Activated CD8-positive, alpha-beta memory T cell treated with anti-CD3 and anti-CD28 coated beads, Interleukin-2, amount 10 ng/mL, durations not matched to agents 7 days and 5 days (primary cell): Measurements from ENCODE around the gene PCSK5. TPM values are rescaled to one million over a fixed set of nuclear protein-coding genes. Genes with fewer than 3 reads are reported as not detected.

Experiments used
- ATAC-seq: fragments of 150-1000 bp; cut with Tn5 transposase; one replicate; pipeline ENCODE4 v1.10.0; 2021; ENCODE audit warnings: moderate library complexity
- CTCF ChIA-PET: fragments of 350-600 bp; sonication (Branson Sonifier 250); formaldehyde crosslinking; loops from one replicate; lab custom pipeline; 2021; ENCODE audit warnings: antibody characterized with exemption; lab: Charles Lee
- DNase-seq: peaks from one replicate; pipeline ENCODE4 v3.0.0-alpha.2; 2020
- H3K27ac Mint-ChIP-seq: one replicate; pipeline ENCODE4 v1.8.0; 2021; ENCODE audit warnings: mild to moderate bottlenecking, mixed read lengths
- H3K27me3 Mint-ChIP-seq: one replicate; pipeline ENCODE4 v1.8.0; 2021; ENCODE audit warnings: mixed read lengths
- H3K36me3 Mint-ChIP-seq: one replicate; pipeline ENCODE4 v1.8.0; 2021; ENCODE audit warnings: mild to moderate bottlenecking, mixed read lengths
- H3K4me1 Mint-ChIP-seq: one replicate; pipeline ENCODE4 v1.8.0; 2021; ENCODE audit warnings: mixed read lengths
- H3K4me3 Mint-ChIP-seq: one replicate; pipeline ENCODE4 v1.8.0; 2021; ENCODE audit warnings: mild to moderate bottlenecking, moderate library complexity, mixed read lengths
- H3K9me3 Mint-ChIP-seq: one replicate; pipeline ENCODE4 v1.8.0; 2022; ENCODE audit warnings: low read depth, mixed read lengths
- total RNA-seq, 2 experiments: library from RNA; stranded (reverse); gene quantifications; one replicate each; pipeline ENCODE4 v1.2.3, GENCODE V29; 2021

The PCSK5 gene
- total RNA-seq, 2 experiments from 2014 or later = 1.1 to 2.0 TPM

DNA sequence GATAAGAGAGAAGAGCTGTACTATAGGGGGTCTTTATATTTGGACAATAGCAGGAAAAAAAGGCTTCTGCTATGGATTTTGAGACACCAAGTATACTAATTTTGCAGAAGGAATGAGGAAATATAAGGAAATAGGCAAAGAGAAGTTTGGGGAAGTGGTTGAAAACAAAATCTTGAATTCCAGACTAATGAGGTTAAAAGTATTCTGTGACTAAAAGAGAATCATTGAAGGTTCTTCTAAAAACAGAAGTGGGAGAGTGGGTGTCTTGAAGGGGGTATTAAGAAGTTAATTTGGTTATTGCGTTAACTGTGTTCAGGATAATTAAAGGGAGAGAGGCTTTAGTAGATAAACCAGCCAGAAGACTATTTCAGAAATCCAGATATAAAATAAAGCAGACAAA, 355.0 kb downstream of the PCSK5 start:
- Mint-ChIP-seq H3K27ac (no peak overlapping the region), H3K4me3 (no peak overlapping the region)

DNA sequence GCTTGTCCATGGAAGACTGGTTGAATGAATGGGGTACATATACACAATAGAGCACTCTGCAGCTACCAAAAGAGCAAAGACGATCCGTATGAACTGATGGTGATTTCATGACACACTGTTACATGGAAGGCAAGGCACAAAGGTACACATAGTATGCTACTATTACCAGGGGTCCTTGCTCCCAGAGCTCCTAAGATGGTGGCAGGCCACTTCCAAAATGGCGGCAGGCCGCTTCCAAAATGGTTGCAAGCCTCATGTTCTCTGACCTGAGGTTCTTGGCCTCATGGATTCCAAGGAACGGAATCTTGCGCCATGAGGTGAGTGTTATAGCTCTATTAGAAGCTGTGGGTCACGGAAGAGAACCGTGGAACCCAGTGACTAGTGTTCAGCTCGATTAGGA, 356.2 kb downstream of the PCSK5 start:
- CTCF ChIA-PET = no interaction called here
- H3K36me3 Mint-ChIP-seq = no peaks in the 10 kb centered on the region
- no peaks in the 10 kb centered on the region for H3K27me3 Mint-ChIP-seq
- no peak for DNase-seq
- no peaks in the 10 kb centered on the region for H3K9me3 Mint-ChIP-seq
- no peaks in the 10 kb centered on the region for H3K4me1 Mint-ChIP-seq
- ATAC-seq = no peak
- H3K4me3 Mint-ChIP-seq = no peak overlapping the region
- H3K27ac Mint-ChIP-seq = no peak overlapping the region

More for the DNA sequence above, 355.0 kb downstream of the PCSK5 start:
- CTCF ChIA-PET = no interaction called here
- H3K9me3 Mint-ChIP-seq = no peaks in the 10 kb centered on the region
- H3K4me1 Mint-ChIP-seq = no peaks in the 10 kb centered on the region
- ATAC-seq (no peak), DNase-seq (no peak)
- no peaks in the 10 kb centered on the region for H3K36me3 Mint-ChIP-seq
- H3K27me3 Mint-ChIP-seq = no peaks in the 10 kb centered on the region

DNA sequence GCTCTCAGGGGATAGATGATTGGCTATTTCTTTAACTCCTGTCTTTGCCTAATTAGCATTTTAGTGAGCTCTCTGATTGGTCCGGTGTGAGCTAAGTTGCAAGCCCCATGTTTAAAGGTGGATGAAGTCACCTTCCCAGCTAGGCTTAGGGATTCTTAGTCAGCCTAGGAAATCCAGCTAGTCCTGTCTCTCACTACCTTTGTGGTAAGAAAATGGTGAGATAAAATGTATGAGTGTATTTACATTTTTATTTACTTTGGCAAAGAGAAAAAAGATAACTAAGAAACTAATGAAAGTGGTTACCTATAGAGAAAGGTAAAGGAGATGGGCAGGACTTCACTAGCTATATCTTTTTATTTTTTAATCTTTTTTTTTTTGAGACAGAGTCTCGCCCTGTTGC, 357.0 kb downstream of the PCSK5 start:
- DNase-seq = no peak
- H3K4me1 Mint-ChIP-seq = no peaks in the 10 kb centered on the region
- no peaks in the 10 kb centered on the region for H3K27me3 Mint-ChIP-seq
- CTCF ChIA-PET = no interaction called here
- no peak for ATAC-seq
- H3K4me3 Mint-ChIP-seq = no peak overlapping the region
- H3K36me3 Mint-ChIP-seq = no peaks in the 10 kb centered on the region
- no peak overlapping the region for H3K27ac Mint-ChIP-seq
- no peaks in the 10 kb centered on the region for H3K9me3 Mint-ChIP-seq

GRCh38 chr9:76249309-76249708, 358.8 kb downstream of the PCSK5 start:
- no peaks in the 10 kb centered on the region for H3K4me1 Mint-ChIP-seq
- DNase-seq (no peak), ATAC-seq (no peak)
- no peak overlapping the region for H3K4me3 Mint-ChIP-seq
- H3K27me3 Mint-ChIP-seq = no peaks in the 10 kb centered on the region
- H3K9me3 Mint-ChIP-seq = no peaks in the 10 kb centered on the region
- no peaks in the 10 kb centered on the region for H3K36me3 Mint-ChIP-seq
- CTCF ChIA-PET = no interaction called here
- no peak overlapping the region for H3K27ac Mint-ChIP-seq

- Mint-ChIP-seq H3K4me1 (no peaks in the 10 kb centered on the region), H3K27ac (no peak overlapping the region), H3K27me3 (no peaks in the 10 kb centered on the region), H3K36me3 (no peaks in the 10 kb centered on the region), H3K4me3 (no peak overlapping the region), H3K9me3 (no peaks in the 10 kb centered on the region)
- DNase-seq (no peak), ATAC-seq (no peak)
- CTCF ChIA-PET = no interaction called here
Observed at GRCh38 chr9:76255781-76256455, 365.4 kb downstream of the PCSK5 start.

DNA sequence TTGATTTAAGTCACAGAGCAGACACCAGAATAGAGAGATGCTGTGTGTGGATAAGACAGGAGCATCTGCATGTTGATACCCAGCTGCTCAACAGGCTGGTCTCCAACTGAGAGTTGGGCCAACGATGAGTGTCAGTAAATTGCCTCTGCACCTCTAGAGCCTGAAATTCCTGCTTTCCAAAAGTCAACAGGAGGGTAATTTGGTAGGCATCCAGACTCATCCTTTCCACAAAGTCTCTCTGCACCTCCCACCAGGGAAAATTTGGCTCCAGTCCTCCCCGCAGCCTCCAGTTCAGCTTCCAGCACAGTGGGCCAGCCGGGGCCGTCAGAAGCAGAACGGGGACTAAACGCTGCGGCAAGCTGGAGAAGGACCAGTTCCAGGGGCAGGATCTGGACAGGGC, 366.8 kb downstream of the PCSK5 start:
- Mint-ChIP-seq H3K4me1 (no peaks in the 10 kb centered on the region), H3K4me3 (no peak overlapping the region), H3K36me3 (no peaks in the 10 kb centered on the region), H3K27me3 (no peaks in the 10 kb centered on the region), H3K9me3 (no peaks in the 10 kb centered on the region), H3K27ac (no peak overlapping the region)
- DNase-seq = no peak
- ATAC-seq = no peak
- CTCF ChIA-PET = no interaction called here

GRCh38 chr9:76266649-76267283, 376.3 kb downstream of the PCSK5 start:
- Mint-ChIP-seq H3K9me3 (no peaks in the 10 kb centered on the region), H3K4me1 (no peaks in the 10 kb centered on the region), H3K27me3 (peaks cover 5% of the 10 kb centered on the region), H3K4me3 (no peak overlapping the region), H3K36me3 (no peaks in the 10 kb centered on the region), H3K27ac (no peak overlapping the region)
- CTCF ChIA-PET = no interaction called here
- ATAC-seq (no peak), DNase-seq (no peak)

DNA sequence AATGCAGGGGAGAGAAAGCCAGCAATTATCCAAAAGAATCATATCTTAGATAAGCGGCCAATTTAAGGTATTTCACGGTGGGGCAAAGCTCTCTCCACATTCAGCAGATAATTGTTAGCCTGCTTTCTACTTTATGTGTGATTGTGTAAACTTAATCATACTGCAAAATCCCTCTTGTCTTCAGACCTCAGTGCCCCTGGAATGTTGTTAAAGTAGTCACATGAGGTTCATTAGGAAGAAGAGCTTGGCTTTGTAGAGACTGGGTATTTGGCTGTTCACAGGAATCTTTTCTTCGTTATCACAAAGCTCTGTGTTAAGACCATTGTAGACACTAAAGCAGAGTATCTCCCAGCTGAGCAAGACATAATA, 376.8 kb downstream of the PCSK5 start:
- Mint-ChIP-seq H3K9me3 (no peaks in the 10 kb centered on the region), H3K27me3 (peaks cover 5% of the 10 kb centered on the region), H3K36me3 (no peaks in the 10 kb centered on the region), H3K4me1 (no peaks in the 10 kb centered on the region), H3K27ac (no peak overlapping the region), H3K4me3 (no peak overlapping the region)
- ATAC-seq = no peak
- DNase-seq = no peak
- CTCF ChIA-PET = no interaction called here

DNA sequence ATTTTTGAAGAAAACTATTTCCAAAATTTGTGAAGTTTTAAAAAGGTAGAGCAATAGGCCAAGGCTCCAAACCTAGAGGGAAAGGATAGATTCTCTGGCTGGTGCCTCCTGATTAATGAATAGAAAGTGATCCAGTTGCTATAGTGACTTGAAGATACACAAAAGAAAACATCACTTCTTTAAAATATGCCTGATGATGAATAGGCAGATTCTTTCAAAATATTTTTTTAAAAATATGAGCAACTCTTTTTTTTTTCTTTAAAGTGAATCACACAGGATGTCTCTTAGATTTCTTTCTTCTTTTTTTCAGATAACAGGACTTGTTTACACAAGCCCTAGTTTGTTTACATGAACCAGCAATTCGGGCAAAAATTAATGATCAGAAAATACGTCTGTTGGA, 379.3 kb downstream of the PCSK5 start:
- H3K4me3 Mint-ChIP-seq = no peak overlapping the region
- CTCF ChIA-PET = no interaction called here
- no peaks in the 10 kb centered on the region for H3K9me3 Mint-ChIP-seq
- peaks cover 5% of the 10 kb centered on the region for H3K27me3 Mint-ChIP-seq
- H3K4me1 Mint-ChIP-seq = no peaks in the 10 kb centered on the region
- DNase-seq (no peak), ATAC-seq (no peak)
- no peaks in the 10 kb centered on the region for H3K36me3 Mint-ChIP-seq
- no peak overlapping the region for H3K27ac Mint-ChIP-seq

DNA sequence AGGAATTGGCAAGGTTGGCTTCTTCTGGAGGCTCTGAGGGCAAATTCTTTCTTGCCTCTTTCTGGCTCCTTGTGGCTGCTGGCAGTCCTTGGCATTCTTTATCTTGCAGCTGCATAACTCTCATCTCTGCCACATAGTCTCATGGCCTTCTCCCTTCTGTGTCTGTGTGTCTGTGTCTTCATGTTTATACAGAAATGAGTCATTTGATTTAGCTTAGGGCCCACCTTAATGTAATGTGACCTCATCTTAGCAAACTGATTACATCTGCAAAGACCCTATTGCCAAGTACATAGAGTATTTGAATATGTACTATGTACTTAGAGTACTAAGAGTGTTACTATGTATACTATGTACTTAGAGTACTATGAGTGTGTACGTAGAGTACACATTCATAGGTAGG, 381.3 kb downstream of the PCSK5 start:
- DNase-seq (no peak), ATAC-seq (no peak)
- Mint-ChIP-seq H3K4me3 (no peak overlapping the region), H3K9me3 (no peaks in the 10 kb centered on the region), H3K27ac (no peak overlapping the region), H3K27me3 (peaks cover 2% of the 10 kb centered on the region), H3K36me3 (no peaks in the 10 kb centered on the region), H3K4me1 (no peaks in the 10 kb centered on the region)
- CTCF ChIA-PET = no interaction called here

DNA sequence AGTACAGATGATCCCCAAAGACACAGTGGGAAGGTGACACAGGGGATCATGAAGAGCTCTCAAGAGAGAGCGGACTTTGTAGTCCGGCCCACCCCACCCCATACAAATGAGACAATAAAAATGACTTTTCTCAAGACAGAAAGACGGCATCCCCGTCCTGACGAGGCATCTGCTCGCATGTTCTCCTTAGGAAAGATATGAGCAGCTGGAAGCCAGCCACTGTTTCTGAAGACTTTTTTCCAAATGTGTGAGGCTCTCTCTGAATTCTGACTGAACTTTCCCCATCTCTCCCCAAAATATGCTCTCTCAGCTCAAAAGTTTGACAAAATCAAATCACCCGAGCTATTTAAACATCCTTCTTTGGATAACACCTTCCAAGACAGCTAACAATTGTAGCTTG, 398.6 kb downstream of the PCSK5 start:
- H3K36me3 Mint-ChIP-seq = no peaks in the 10 kb centered on the region
- H3K9me3 Mint-ChIP-seq = no peaks in the 10 kb centered on the region
- DNase-seq = no peak
- CTCF ChIA-PET = interaction anchor here (0.6 to 1.4 kb wide), 2 partner anchors 9 to 13 kb away, joined by 4 read pairs; no protein-coding TSS in a partner anchor
- H3K4me1 Mint-ChIP-seq = peaks cover 2% of the 10 kb centered on the region
- H3K4me3 Mint-ChIP-seq = no peak overlapping the region
- no peak overlapping the region for H3K27ac Mint-ChIP-seq
- ATAC-seq = no peak
- no peaks in the 10 kb centered on the region for H3K27me3 Mint-ChIP-seq

DNA sequence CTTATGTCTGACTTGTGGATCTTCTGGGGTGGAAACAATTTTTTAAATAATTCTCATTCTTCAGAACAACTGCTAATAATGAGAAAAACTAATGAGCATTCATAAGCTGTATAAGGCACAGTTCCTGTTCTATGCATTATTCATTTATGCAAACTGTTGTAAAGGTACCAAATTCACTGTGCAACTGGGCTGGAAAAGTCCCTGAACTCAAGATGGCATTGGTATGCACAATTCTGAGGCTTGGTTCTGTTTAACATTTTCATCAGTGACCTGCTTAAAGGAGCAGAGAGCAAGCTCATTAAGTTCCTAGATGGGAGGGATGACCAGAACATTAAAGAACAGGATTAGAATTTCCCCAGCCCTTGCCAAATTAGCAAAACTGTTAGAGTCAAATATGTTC, 399.2 kb downstream of the PCSK5 start:
- no peaks in the 10 kb centered on the region for H3K36me3 Mint-ChIP-seq
- H3K27me3 Mint-ChIP-seq = no peaks in the 10 kb centered on the region
- H3K4me3 Mint-ChIP-seq = no peak overlapping the region
- no peak overlapping the region for H3K27ac Mint-ChIP-seq
- H3K4me1 Mint-ChIP-seq = peaks cover 2% of the 10 kb centered on the region
- no peaks in the 10 kb centered on the region for H3K9me3 Mint-ChIP-seq
- CTCF ChIA-PET = interaction anchor here (1.4 kb wide), 1 partner anchor 9 kb away, joined by 4 read pairs; no protein-coding TSS in a partner anchor
- ATAC-seq (no peak), DNase-seq (no peak)

GRCh38 chr9:76290555-76290954, 400.1 kb downstream of the PCSK5 start:
- no peak overlapping the region for H3K4me3 Mint-ChIP-seq
- peaks cover 3% of the 10 kb centered on the region for H3K27me3 Mint-ChIP-seq
- no peak overlapping the region for H3K27ac Mint-ChIP-seq
- DNase-seq = no peak
- H3K36me3 Mint-ChIP-seq = no peaks in the 10 kb centered on the region
- ATAC-seq = no peak
- H3K9me3 Mint-ChIP-seq = no peaks in the 10 kb centered on the region
- CTCF ChIA-PET = interaction anchor here (0.6 kb wide), 1 partner anchor 221 kb away, joined by 3 read pairs; no protein-coding TSS in a partner anchor
- H3K4me1 Mint-ChIP-seq = peaks cover 2% of the 10 kb centered on the region

DNA sequence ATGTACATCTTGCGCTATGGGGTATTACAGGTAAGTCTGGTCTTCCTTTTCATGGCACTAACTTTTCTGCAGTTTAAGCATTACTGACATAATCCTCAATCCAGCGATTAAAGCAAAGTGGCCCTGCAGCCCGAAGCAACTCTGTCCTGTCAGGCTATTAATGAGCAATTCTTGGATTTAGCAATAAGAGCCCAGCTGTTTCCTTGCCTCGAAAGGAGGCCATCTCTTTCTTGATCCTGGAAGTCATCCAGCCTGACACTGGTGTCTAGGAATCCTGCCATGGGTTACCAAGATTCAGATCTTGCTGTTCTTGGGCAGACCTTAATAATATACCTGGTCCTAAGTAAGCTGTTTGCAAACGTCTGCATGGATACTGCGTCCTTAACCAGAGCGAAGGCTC, 401.8 kb downstream of the PCSK5 start:
- CTCF ChIA-PET = interaction anchor here (1.5 kb wide), 1 partner anchor 10 kb away, joined by 6 read pairs; no protein-coding TSS in a partner anchor
- Mint-ChIP-seq H3K4me3 (no peak overlapping the region), H3K4me1 (peaks cover 2% of the 10 kb centered on the region), H3K27ac (no peak overlapping the region), H3K9me3 (no peaks in the 10 kb centered on the region), H3K27me3 (peaks cover 3% of the 10 kb centered on the region), H3K36me3 (no peaks in the 10 kb centered on the region)
- DNase-seq (no peak), ATAC-seq (no peak)
